Cardiac fibroblast (primary cell): ENCODE measurements around the gene ACE.

ENCODE experiments used
- DNase-seq, 2 donors: peaks; one replicate each; pipeline versions ENCODE4 v3.0.0 to v3.0.0-alpha.2; 2010; ENCODE audit warnings: low read depth in 2 of 2
- H3K4me3 ChIP-seq, 2 donors: replicated peaks in 1 of 2; 1 replicate in 1 of 2; 2 replicates in 1 of 2; pipeline ENCODE4 v1.5.1; 2011; ENCODE audit warnings: low read depth in 2 of 2, low read length in 2 of 2, mild to moderate bottlenecking in 2 of 2, moderate library complexity in 1 of 2
- CTCF ChIP-seq: IDR thresholded peaks from one replicate; pipeline ENCODE4 v1.5.1; 2011; ENCODE audit warnings: low read depth, mild to moderate bottlenecking, low read length, inconsistent platforms

ACE gene

GRCh38 chr17:63542218-63542545 is 65.3 kb downstream of the ACE start:
- DNase-seq = no peak
- no peak for TF ChIP-seq CTCF
- no peak overlapping the region for H3K4me3 ChIP-seq

GRCh38 chr17:63542942-63543821 is 66.3 kb downstream of the ACE start:
- DNase-seq = no peak
- no peak overlapping the region for H3K4me3 ChIP-seq
- TF ChIP-seq CTCF = no peak

GRCh38 chr17:63543822-63544420 is 67.1 kb downstream of the ACE start:
- no peak for TF ChIP-seq CTCF
- DNase-seq = no peak
- H3K4me3 ChIP-seq = no peak overlapping the region

GRCh38 chr17:63544467-63545301 is 67.8 kb downstream of the ACE start:
- no peak for TF ChIP-seq CTCF
- no peak overlapping the region for H3K4me3 ChIP-seq
- no peak for DNase-seq

GRCh38 chr17:63546308-63547082 is 69.6 kb downstream of the ACE start:
- no peak for TF ChIP-seq CTCF
- DNase-seq = no peak
- H3K4me3 ChIP-seq = no peak overlapping the region

GRCh38 chr17:63547083-63547523 is 70.2 kb downstream of the ACE start:
- H3K4me3 ChIP-seq = no peak overlapping the region
- no peak for DNase-seq
- TF ChIP-seq CTCF = no peak
